CD4-positive, alpha-beta T cell (primary cell): ENCODE results near the gene AGRN. TPM values are rescaled to one million over a fixed set of nuclear protein-coding genes. Genes with fewer than 3 reads are reported as not detected.
"Not testable (repeated sequence)": the region's sequence is repeated elsewhere in the genome, so short reads cannot be mapped to it uniquely, and the experiment has no call there.

Experiments
- ATAC-seq: fragments of 200-7000 bp; cut with Tn5 transposase; one replicate; pipeline ENCODE4 v1.10.0; 2022; ENCODE audit warnings: mild to moderate bottlenecking; ENCODE audit not compliant: poor library complexity
- CTCF ChIA-PET: fragments of 350-600 bp; sonication (Branson Sonifier 250); formaldehyde crosslinking; loops from one replicate; lab custom pipeline; 2021; ENCODE audit warnings: antibody characterized with exemption, inconsistent platforms; lab: Charles Lee
- POLR2A ChIA-PET: fragments of 350-600 bp; sonication (Branson Sonifier 250); formaldehyde crosslinking; loops from one replicate; lab custom pipeline; 2021; ENCODE audit warnings: antibody characterized with exemption, inconsistent platforms; lab: Charles Lee
- DNase-seq, 14 experiments: peaks; one replicate each; pipeline ENCODE4 v3.0.0-alpha.2; 2013 to 2020; ENCODE audit warnings: mixed read lengths in 2 of 14
- H3K27ac ChIP-seq, 2 donors: one replicate each; pipeline versions ENCODE4 v1.5.1 to v1.7.0; 2013; ENCODE audit warnings: low read length in 2 of 2, low read depth in 1 of 2, mild to moderate bottlenecking in 1 of 2
- H3K27me3 ChIP-seq, 2 experiments: 1 replicate in 1 of 2; 2 replicates in 1 of 2; pipeline versions ENCODE4 v1.6.1 to v1.7.0; 2013; ENCODE audit warnings: low read length in 2 of 2, control low read depth in 1 of 2, mild to moderate bottlenecking in 1 of 2, moderate library complexity in 1 of 2; ENCODE audit not compliant: insufficient read depth in 2 of 2, control insufficient read depth in 1 of 2
- H3K36me3 ChIP-seq: one replicate; pipeline ENCODE4 v1.6.1; 2013; ENCODE audit warnings: low read length, control low read depth; ENCODE audit not compliant: insufficient read depth
- H3K4me1 ChIP-seq: one replicate; pipeline ENCODE4 v1.6.1; 2013; ENCODE audit warnings: low read length, control low read depth; ENCODE audit not compliant: insufficient read depth
- H3K4me3 ChIP-seq: one replicate; pipeline ENCODE4 v1.5.1; 2013; ENCODE audit warnings: mild to moderate bottlenecking, low read length, moderate library complexity
- H3K9me3 ChIP-seq, 2 experiments: 1 replicate in 1 of 2; 2 replicates in 1 of 2; pipeline versions ENCODE4 v1.6.1 to v1.7.0; 2013; ENCODE audit warnings: low read length in 2 of 2, mild to moderate bottlenecking in 2 of 2, control low read depth in 1 of 2, moderate library complexity in 1 of 2; ENCODE audit not compliant: control insufficient read depth in 1 of 2, insufficient read depth in 1 of 2
- H3K27ac Mint-ChIP-seq: one replicate; pipeline ENCODE4 v1.8.0; 2020; ENCODE audit warnings: mixed read lengths
- H3K27me3 Mint-ChIP-seq: one replicate; pipeline ENCODE4 v1.8.0; 2021; ENCODE audit warnings: mixed read lengths
- H3K36me3 Mint-ChIP-seq: one replicate; pipeline ENCODE4 v1.8.0; 2021; ENCODE audit warnings: low read depth, mixed read lengths
- H3K4me1 Mint-ChIP-seq: one replicate; pipeline ENCODE4 v1.8.0; 2021; ENCODE audit warnings: low read depth, mixed read lengths
- H3K4me3 Mint-ChIP-seq: one replicate; pipeline ENCODE4 v1.8.0; 2020; ENCODE audit warnings: mild to moderate bottlenecking, mixed read lengths
- H3K9me3 Mint-ChIP-seq: one replicate; pipeline ENCODE4 v1.8.0; 2020; ENCODE audit warnings: mixed read lengths
- intact Hi-C, 2 experiments: fragments of 100-400 bp; cut with DNase I in 1 of 2; cut with micrococcal nuclease in 1 of 2; formaldehyde crosslinking; loops; one replicate each; pipeline versions ENCODE4 v1.15.1 to v1.9.0; 2023 to 2025; cut with DNase I, micrococcal nuclease
- total RNA-seq, 174 experiments: library from RNA in 2 of 174; stranded (reverse) in 2 of 174; gene quantifications; one replicate each; pipeline ENCODE4 v1.2.3 and lab custom pipeline; 2021 to 2026
- TF ChIP-seq, protein P1 (sequence below): fragments of 200-600 bp; IDR thresholded peaks from one replicate; pipeline ENCODE4 v1.8.0; 2022; ENCODE audit warnings: antibody characterized with exemption, mild to moderate bottlenecking

AGRN gene
- total RNA-seq, 2 experiments from 2014 or later: 1.5 to 2.0 TPM

DNA sequence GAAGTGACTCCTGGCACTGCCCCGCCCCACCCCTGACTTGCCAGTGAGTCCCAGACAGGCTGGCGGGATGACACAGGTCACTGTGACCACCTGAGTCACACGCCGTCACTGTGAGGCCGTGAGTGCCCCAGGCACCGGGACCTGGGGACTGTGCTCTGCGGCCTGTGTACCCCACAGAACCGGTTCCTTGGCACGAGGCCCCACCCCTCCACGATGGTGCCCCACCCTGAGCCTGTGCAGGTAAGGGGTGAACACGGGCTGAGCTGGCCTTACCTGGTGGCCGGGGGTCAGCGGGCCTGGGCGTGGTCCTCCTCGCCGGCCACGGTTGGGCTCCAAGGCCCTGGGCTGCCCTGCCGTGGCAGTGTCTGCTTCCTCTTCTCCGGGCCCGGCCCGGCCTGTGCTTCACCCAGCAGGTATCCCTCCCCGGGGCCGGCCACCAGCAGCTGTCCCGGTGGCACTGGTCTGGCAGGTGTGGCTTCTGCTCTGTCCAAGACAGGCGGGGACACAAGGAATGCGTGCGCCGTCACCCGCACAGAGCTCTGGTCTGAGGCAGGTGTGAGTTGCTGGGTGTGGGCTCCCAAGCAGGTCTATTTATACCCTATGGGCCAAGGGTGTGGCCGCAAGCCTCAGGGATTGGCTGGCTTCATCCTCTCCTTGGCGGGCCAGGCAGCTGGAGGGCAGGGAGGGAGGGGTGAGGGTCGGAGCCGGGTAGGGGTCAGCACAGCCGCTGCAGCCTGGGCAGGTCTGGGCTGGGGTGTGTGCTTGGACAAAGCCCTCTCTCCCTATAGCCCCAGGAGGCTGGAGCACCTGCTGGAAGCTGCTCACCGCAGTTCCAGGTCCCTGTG, 54.0 kb downstream of the AGRN start, which contains the start of gene RNF223:
Gene RNF223, minus strand, starts transcription at position 564 of the 845 bp plus-strand sequence. CDS start 1,740 bp downstream, outside the sequence.
- POLR2A ChIA-PET: no interaction called here
- ATAC-seq: no peak
- peaks cover 0 to 6% of the 10 kb centered on the region in 2 experiments for H3K9me3 ChIP-seq
- intact Hi-C loops: no loop called here
- TF ChIP-seq, protein P1, sequence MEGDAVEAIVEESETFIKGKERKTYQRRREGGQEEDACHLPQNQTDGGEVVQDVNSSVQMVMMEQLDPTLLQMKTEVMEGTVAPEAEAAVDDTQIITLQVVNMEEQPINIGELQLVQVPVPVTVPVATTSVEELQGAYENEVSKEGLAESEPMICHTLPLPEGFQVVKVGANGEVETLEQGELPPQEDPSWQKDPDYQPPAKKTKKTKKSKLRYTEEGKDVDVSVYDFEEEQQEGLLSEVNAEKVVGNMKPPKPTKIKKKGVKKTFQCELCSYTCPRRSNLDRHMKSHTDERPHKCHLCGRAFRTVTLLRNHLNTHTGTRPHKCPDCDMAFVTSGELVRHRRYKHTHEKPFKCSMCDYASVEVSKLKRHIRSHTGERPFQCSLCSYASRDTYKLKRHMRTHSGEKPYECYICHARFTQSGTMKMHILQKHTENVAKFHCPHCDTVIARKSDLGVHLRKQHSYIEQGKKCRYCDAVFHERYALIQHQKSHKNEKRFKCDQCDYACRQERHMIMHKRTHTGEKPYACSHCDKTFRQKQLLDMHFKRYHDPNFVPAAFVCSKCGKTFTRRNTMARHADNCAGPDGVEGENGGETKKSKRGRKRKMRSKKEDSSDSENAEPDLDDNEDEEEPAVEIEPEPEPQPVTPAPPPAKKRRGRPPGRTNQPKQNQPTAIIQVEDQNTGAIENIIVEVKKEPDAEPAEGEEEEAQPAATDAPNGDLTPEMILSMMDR: no peak
- H3K27ac Mint-ChIP-seq: no peak within 1 kb of the TSS
- peaks cover 16 to 21% of the 10 kb centered on the region in 2 experiments for H3K27me3 ChIP-seq
- no peak for DNase-seq
- H3K36me3 Mint-ChIP-seq: no peaks in the 10 kb centered on the region
- H3K36me3 ChIP-seq: no peaks in the 10 kb centered on the region
- H3K4me3 Mint-ChIP-seq: no peak within 1 kb of the TSS
- CTCF ChIA-PET: no interaction called here
- H3K27ac ChIP-seq: no peak within 1 kb of the TSS
- peaks cover 6% of the 10 kb centered on the region for H3K27me3 Mint-ChIP-seq
- H3K4me1 Mint-ChIP-seq: no peaks in the 10 kb centered on the region
- H3K4me3 ChIP-seq: no peak within 1 kb of the TSS
- H3K9me3 Mint-ChIP-seq: no peaks in the 10 kb centered on the region
- H3K4me1 ChIP-seq: peaks cover 9% of the 10 kb centered on the region

DNA sequence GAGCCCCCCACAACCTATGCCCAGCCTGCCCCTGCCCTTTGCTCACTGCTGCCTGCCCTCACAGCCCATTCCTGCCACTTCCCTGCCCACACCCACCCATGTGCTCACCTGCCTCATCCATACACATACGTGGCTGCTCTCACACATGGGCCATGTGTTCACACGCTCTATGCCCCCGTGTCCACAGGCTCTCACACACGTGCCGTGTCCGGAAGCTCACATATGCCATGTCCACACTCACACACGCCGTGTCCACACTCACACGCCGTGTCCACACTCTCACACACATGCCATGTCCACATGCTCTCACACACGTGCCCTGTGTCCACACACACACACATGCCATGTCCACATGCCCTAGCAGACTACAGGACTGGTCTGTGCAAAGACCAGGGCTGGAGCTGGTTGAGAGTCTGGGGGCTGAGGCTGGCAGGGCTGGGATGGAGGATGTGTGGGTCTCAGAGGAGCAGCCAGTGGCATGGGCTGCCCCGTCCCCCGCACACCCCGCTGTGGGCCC, 54.8 kb downstream of the AGRN start:
- H3K36me3 Mint-ChIP-seq: no peaks in the 10 kb centered on the region
- Histone ChIP-seq H3K4me1 (peaks cover 10% of the 10 kb centered on the region), H3K9me3 (peaks cover 0 to 6% of the 10 kb centered on the region in 2 experiments), H3K27me3 (peaks cover 20 to 23% of the 10 kb centered on the region in 2 experiments), H3K27ac (no peak overlapping the region), H3K4me3 (no peak overlapping the region), H3K36me3 (no peaks in the 10 kb centered on the region)
- H3K4me1 Mint-ChIP-seq: no peaks in the 10 kb centered on the region
- H3K27me3 Mint-ChIP-seq: peaks cover 6% of the 10 kb centered on the region
- CTCF ChIA-PET: no interaction called here
- TF ChIP-seq, protein P1: no peak
- intact Hi-C loops: no loop called here
- no peak for DNase-seq
- H3K27ac Mint-ChIP-seq: no peak overlapping the region
- no peak overlapping the region for H3K4me3 Mint-ChIP-seq
- H3K9me3 Mint-ChIP-seq: no peaks in the 10 kb centered on the region
- POLR2A ChIA-PET: no interaction called here
- ATAC-seq: no peak

DNA sequence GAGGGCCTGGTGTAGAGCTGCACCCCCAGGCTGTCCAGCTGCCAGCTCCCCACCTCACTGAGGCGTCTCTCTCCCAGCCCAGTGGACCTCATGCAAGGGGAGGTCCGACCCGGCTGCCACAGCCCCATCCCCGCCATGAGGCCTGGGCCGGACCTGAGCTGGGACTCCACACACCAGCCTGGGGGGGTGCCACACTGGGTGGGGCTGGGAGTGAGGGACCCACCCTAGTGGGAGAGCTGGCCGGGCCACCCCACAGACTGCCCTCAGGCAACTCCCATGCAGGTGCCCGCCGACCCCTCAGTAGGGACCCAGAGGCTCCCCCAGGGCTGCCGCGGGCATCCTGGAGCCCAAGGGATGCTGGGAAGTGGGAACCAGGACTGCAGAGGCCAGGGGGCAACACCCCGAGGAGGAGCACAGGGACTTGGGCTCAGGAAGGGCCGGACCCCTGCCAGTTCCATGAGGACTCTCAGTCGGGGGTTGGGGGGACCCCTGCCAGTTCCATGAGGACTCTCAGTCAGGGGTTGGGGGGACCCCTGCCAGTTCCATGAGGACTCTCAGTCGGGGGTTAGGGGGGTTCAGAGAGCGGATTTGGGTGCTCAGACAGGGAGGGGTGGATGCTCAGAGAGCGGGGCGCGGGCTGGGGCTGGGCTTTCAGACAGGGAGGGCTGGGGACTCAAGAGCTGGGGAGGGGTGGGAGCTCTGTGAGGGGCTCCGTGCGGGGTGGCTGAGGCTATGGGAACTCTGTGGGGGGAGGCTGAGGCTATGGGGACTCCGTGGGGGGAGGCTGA, 55.4 kb downstream of the AGRN start:
- no peaks in the 10 kb centered on the region for H3K36me3 Mint-ChIP-seq
- Histone ChIP-seq H3K27ac (no peak overlapping the region), H3K27me3 (peaks cover 23 to 25% of the 10 kb centered on the region in 2 experiments), H3K9me3 (peaks cover 0 to 10% of the 10 kb centered on the region in 2 experiments), H3K36me3 (no peaks in the 10 kb centered on the region), H3K4me3 (no peak overlapping the region), H3K4me1 (peaks cover 13% of the 10 kb centered on the region)
- TF ChIP-seq, protein P1: no peak
- no peaks in the 10 kb centered on the region for H3K4me1 Mint-ChIP-seq
- POLR2A ChIA-PET: no interaction called here
- peak in 1 of 14 experiments; percentile 4 for DNase-seq
- H3K27me3 Mint-ChIP-seq: peaks cover 6% of the 10 kb centered on the region
- H3K9me3 Mint-ChIP-seq: no peaks in the 10 kb centered on the region
- CTCF ChIA-PET: no interaction called here
- no peak overlapping the region for H3K27ac Mint-ChIP-seq
- intact Hi-C loops: no loop called here
- H3K4me3 Mint-ChIP-seq: no peak overlapping the region
- no peak for ATAC-seq

DNA sequence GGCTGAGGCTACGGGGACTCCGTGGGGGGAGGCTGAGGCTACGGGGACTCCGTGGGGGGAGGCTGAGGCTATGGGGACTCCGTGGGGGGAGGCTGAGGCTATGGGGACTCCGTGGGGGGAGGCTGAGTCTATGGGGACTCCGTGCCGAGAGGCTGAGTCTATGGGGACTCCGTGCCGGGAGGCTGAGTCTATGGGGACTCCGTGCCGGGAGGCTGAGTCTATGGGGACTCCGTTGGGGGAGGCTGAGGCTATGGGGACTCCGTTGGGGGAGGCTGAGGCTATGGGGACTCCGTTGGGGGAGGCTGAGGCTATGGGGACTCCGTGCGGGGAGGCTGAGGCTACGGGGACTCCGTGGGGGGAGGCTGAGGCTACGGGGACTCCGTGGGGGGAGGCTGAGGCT, 57.5 kb downstream of the AGRN start:
- POLR2A ChIA-PET, H3K9me3 ChIP-seq, H3K4me3 ChIP-seq, H3K27ac Mint-ChIP-seq, ATAC-seq, H3K4me3 Mint-ChIP-seq, H3K4me1 Mint-ChIP-seq, CTCF ChIA-PET, H3K36me3 Mint-ChIP-seq, H3K9me3 Mint-ChIP-seq, intact Hi-C loops, H3K36me3 ChIP-seq, DNase-seq, H3K27ac ChIP-seq, H3K27me3 Mint-ChIP-seq: not testable (repeated sequence)
- H3K4me1 ChIP-seq: peaks cover 14% of the 10 kb centered on the region
- H3K27me3 ChIP-seq: peaks cover 20 to 25% of the 10 kb centered on the region in 2 experiments
